ENCODE results near the gene SLC17A3. TPM values are rescaled to one million over a fixed set of nuclear protein-coding genes. Genes with fewer than 3 reads are reported as not detected.

SLC17A3 gene
- total and polyA plus RNA-seq, 8 donors = 0.02 TPM; not detected in 7

GRCh38 chr6:25880601-25881000 lies 6.6 kb upstream of the SLC17A3 start:
- no peak for TF ChIP-seq CTCF (IDR thresholded peaks at IDR 0.05)
- Histone ChIP-seq H3K27me3 (no peaks in the 10 kb centered on the region), H3K9me3 (no peaks in the 10 kb centered on the region), H3K4me1 (no peaks in the 10 kb centered on the region), H3K27ac (no peak overlapping the region), H3K4me3 (no peak overlapping the region), H3K36me3 (no peaks in the 10 kb centered on the region)
- ATAC-seq (no peak), FAIRE-seq (no peak), DNase-seq (no peak)
- intact Hi-C loops (cut with DNase I) = no loop called here
- 86 to 96% methylated on average over 4 of the region's 4 CpGs for WGBS, 2 donors

- Histone ChIP-seq H3K9me3 (no peaks in the 10 kb centered on the region), H3K4me3 (no peak overlapping the region), H3K27me3 (no peaks in the 10 kb centered on the region), H3K27ac (no peak overlapping the region), H3K36me3 (no peaks in the 10 kb centered on the region), H3K4me1 (no peaks in the 10 kb centered on the region)
- DNase-seq (no peak), ATAC-seq (no peak), FAIRE-seq (no peak)
- intact Hi-C loops (cut with DNase I) = no loop called here
- WGBS, 2 donors = 97 to 100% methylated on average over 2 of the region's 2 CpGs
- no peak for TF ChIP-seq CTCF (IDR thresholded peaks at IDR 0.05)
Observed at GRCh38 chr6:25878721-25879322, 4.8 kb upstream of the SLC17A3 start.

GRCh38 chr6:25875926-25876602 lies 2.0 kb upstream of the SLC17A3 start:
- FAIRE-seq (no peak), ATAC-seq (no peak), DNase-seq (no peak)
- H3K9me3 ChIP-seq = no peaks in the 10 kb centered on the region
- intact Hi-C loops (cut with DNase I) = no loop called here
- H3K27me3 ChIP-seq = no peaks in the 10 kb centered on the region
- TF ChIP-seq CTCF (IDR thresholded peaks at IDR 0.05) = no peak
- H3K36me3 ChIP-seq = no peaks in the 10 kb centered on the region
- H3K27ac ChIP-seq = no peak overlapping the region
- no peaks in the 10 kb centered on the region for H3K4me1 ChIP-seq
- WGBS, 2 donors = 65 to 83% methylated on average over 3 of the region's 3 CpGs
- no peak overlapping the region for H3K4me3 ChIP-seq

GRCh38 chr6:25875563-25875905 lies 1.5 kb upstream of the SLC17A3 start:
- intact Hi-C loops (cut with DNase I) = no loop called here
- Histone ChIP-seq H3K36me3 (no peaks in the 10 kb centered on the region), H3K9me3 (no peaks in the 10 kb centered on the region), H3K27ac (no peak overlapping the region), H3K27me3 (no peaks in the 10 kb centered on the region), H3K4me1 (no peaks in the 10 kb centered on the region), H3K4me3 (no peak overlapping the region)
- no peak for ATAC-seq
- TF ChIP-seq CTCF (IDR thresholded peaks at IDR 0.05) = no peak
- no peak for DNase-seq
- FAIRE-seq = no peak
- 32 to 42% methylated on average over 3 of the region's 3 CpGs for WGBS, 2 donors

GRCh38 chr6:25874822-25875562 lies 949 bp upstream of the SLC17A3 start:
- no peak for FAIRE-seq
- no peak for TF ChIP-seq CTCF (IDR thresholded peaks at IDR 0.05)
- no peaks in the 10 kb centered on the region for H3K27me3 ChIP-seq
- WGBS, 2 donors = 86 to 90% methylated on average over 3 of the region's 3 CpGs
- ATAC-seq = no peak
- H3K4me1 ChIP-seq = no peaks in the 10 kb centered on the region
- intact Hi-C loops (cut with DNase I) = no loop called here
- H3K9me3 ChIP-seq = no peaks in the 10 kb centered on the region
- H3K36me3 ChIP-seq = no peaks in the 10 kb centered on the region
- no peak overlapping the region for H3K27ac ChIP-seq
- no peak overlapping the region for H3K4me3 ChIP-seq
- DNase-seq = no peak
